Osteocyte (in vitro differentiated cells): ENCODE measurements around the gene RPL35. TPM values are rescaled to one million over a fixed set of nuclear protein-coding genes. Genes with fewer than 3 reads are reported as not detected.

Experiments
- DNase-seq: peaks from one replicate; pipeline ENCODE4 v3.0.0; 2021; ENCODE audit warnings: mixed read lengths; ENCODE audit not compliant: unreplicated experiment; ENCODE audit errors: extremely low spot score
- H3K27ac Mint-ChIP-seq: one replicate; pipeline ENCODE4 v1.8.0; 2021; ENCODE audit warnings: mild to moderate bottlenecking, mixed read lengths; ENCODE audit not compliant: unreplicated experiment
- H3K27me3 Mint-ChIP-seq: one replicate; pipeline ENCODE4 v1.8.0; 2021; ENCODE audit warnings: mixed read lengths; ENCODE audit not compliant: unreplicated experiment
- H3K36me3 Mint-ChIP-seq: one replicate; pipeline ENCODE4 v1.8.0; 2021; ENCODE audit warnings: mixed read lengths; ENCODE audit not compliant: unreplicated experiment
- H3K4me1 Mint-ChIP-seq: one replicate; pipeline ENCODE4 v1.8.0; 2021; ENCODE audit warnings: mixed read lengths; ENCODE audit not compliant: unreplicated experiment
- H3K4me3 Mint-ChIP-seq: one replicate; pipeline ENCODE4 v1.8.0; 2021; ENCODE audit warnings: mild to moderate bottlenecking, moderate library complexity, mixed read lengths; ENCODE audit not compliant: unreplicated experiment
- H3K9me3 Mint-ChIP-seq: one replicate; pipeline ENCODE4 v1.8.0; 2021; ENCODE audit warnings: mixed read lengths; ENCODE audit not compliant: unreplicated experiment
- CTCF ChIP-seq: fragments of 200-600 bp; sonication (generic); IDR thresholded peaks from 2 replicates; pipeline ENCODE4 v1.5.0; 2021; ENCODE audit warnings: antibody characterized with exemption, mild to moderate bottlenecking, moderate library complexity
- total RNA-seq: library from RNA; stranded (reverse); gene quantifications from 2 replicates; pipeline ENCODE4 v1.2.1, GENCODE V29; 2021

Gene RPL35
- total RNA-seq, 1 donor from 2014 or later: 912 TPM

GRCh38 chr9:124870723-124871122 lies 9.0 kb upstream of the RPL35 start:
- H3K27ac Mint-ChIP-seq: peak overlapping the region; percentile 77
- peaks cover 30% of the 10 kb centered on the region for H3K4me1 Mint-ChIP-seq
- H3K27me3 Mint-ChIP-seq: no peaks in the 10 kb centered on the region
- H3K9me3 Mint-ChIP-seq: no peaks in the 10 kb centered on the region
- no peak for TF ChIP-seq CTCF
- no peak for DNase-seq
- peaks cover 5% of the 10 kb centered on the region for H3K36me3 Mint-ChIP-seq
- peak overlapping the region; percentile 91 for H3K4me3 Mint-ChIP-seq

- H3K27me3 Mint-ChIP-seq: no peaks in the 10 kb centered on the region
- H3K27ac Mint-ChIP-seq: peak overlapping the region; percentile 77
- peaks cover 30% of the 10 kb centered on the region for H3K4me1 Mint-ChIP-seq
- no peaks in the 10 kb centered on the region for H3K9me3 Mint-ChIP-seq
- TF ChIP-seq CTCF: no peak
- peaks cover 5% of the 10 kb centered on the region for H3K36me3 Mint-ChIP-seq
- DNase-seq: no peak
- peak overlapping the region; percentile 91 for H3K4me3 Mint-ChIP-seq
Observed at GRCh38 chr9:124869986-124870560, 8.3 kb upstream of the RPL35 start.

GRCh38 chr9:124869466-124869985 lies 7.8 kb upstream of the RPL35 start:
- peaks cover 5% of the 10 kb centered on the region for H3K36me3 Mint-ChIP-seq
- TF ChIP-seq CTCF: no peak
- H3K9me3 Mint-ChIP-seq: no peaks in the 10 kb centered on the region
- DNase-seq: no peak
- H3K27me3 Mint-ChIP-seq: no peaks in the 10 kb centered on the region
- peaks cover 30% of the 10 kb centered on the region for H3K4me1 Mint-ChIP-seq
- peak overlapping the region; percentile 77 for H3K27ac Mint-ChIP-seq
- H3K4me3 Mint-ChIP-seq: peak overlapping the region; percentile 91

GRCh38 chr9:124868511-124869465 lies 7.0 kb upstream of the RPL35 start:
- Mint-ChIP-seq H3K27ac (peak overlapping the region; percentile 83), H3K4me1 (peaks cover 32% of the 10 kb centered on the region), H3K4me3 (peak overlapping the region; percentile 91), H3K9me3 (no peaks in the 10 kb centered on the region), H3K36me3 (peaks cover 5% of the 10 kb centered on the region), H3K27me3 (no peaks in the 10 kb centered on the region)
- peak; percentile 32 for TF ChIP-seq CTCF
- DNase-seq: peak; percentile 95

GRCh38 chr9:124863371-124863871 lies 1.7 kb upstream of the RPL35 start:
- no peak for TF ChIP-seq CTCF
- no peak for DNase-seq
- Mint-ChIP-seq H3K4me1 (peaks cover 35% of the 10 kb centered on the region), H3K36me3 (peaks cover 12% of the 10 kb centered on the region), H3K27me3 (no peaks in the 10 kb centered on the region), H3K4me3 (peak overlapping the region; percentile 40), H3K9me3 (no peaks in the 10 kb centered on the region), H3K27ac (peak overlapping the region; percentile 14)
